CD14-positive monocyte (primary cell): Measurements from ENCODE around the gene HDAC10. TPM values are rescaled to one million over a fixed set of nuclear protein-coding genes. Genes with fewer than 3 reads are reported as not detected.
"Not testable (repeated sequence)": the region's sequence is repeated elsewhere in the genome, so short reads cannot be mapped to it uniquely, and the experiment has no call there.

Experiments used
- DNase-seq, 3 donors: peaks; one replicate each; pipeline ENCODE4 v3.0.0-alpha.2; 2011 to 2022
- H2AFZ ChIP-seq: 2 replicates; pipeline ENCODE4 v1.6.0; 2012; ENCODE audit warnings: mild to moderate bottlenecking, low read depth, low read length, inconsistent platforms; ENCODE audit not compliant: insufficient read depth, poor library complexity, severe bottlenecking
- H3K27ac ChIP-seq, 2 donors: 1 replicate in 1 of 2; 2 replicates in 1 of 2; pipeline ENCODE4 v1.5.1; 2012 to 2013; ENCODE audit warnings: low read length in 2 of 2, control low read depth in 1 of 2, inconsistent platforms in 1 of 2, low read depth in 1 of 2, mild to moderate bottlenecking in 1 of 2
- H3K27me3 ChIP-seq, 2 donors: one replicate each; pipeline versions ENCODE4 v1.6.0 to v1.6.1; 2011 to 2013; ENCODE audit warnings: low read length in 2 of 2; ENCODE audit not compliant: control insufficient read depth in 2 of 2, insufficient read depth in 2 of 2
- H3K36me3 ChIP-seq, 2 donors: replicated peaks in 1 of 2; 1 replicate in 1 of 2; 2 replicates in 1 of 2; pipeline versions ENCODE4 v1.5.1 to v1.6.1; 2012 to 2013; ENCODE audit warnings: low read length in 2 of 2, control low read depth in 1 of 2, inconsistent platforms in 1 of 2, mild to moderate bottlenecking in 1 of 2; ENCODE audit not compliant: insufficient read depth in 2 of 2, control insufficient read depth in 1 of 2
- H3K4me1 ChIP-seq, 2 donors: 1 replicate in 1 of 2; 2 replicates in 1 of 2; pipeline versions ENCODE4 v1.5.1 to v1.6.1; 2012 to 2013; ENCODE audit warnings: low read length in 2 of 2, control low read depth in 1 of 2, inconsistent platforms in 1 of 2, mild to moderate bottlenecking in 1 of 2, moderate library complexity in 1 of 2; ENCODE audit not compliant: insufficient read depth in 2 of 2, control insufficient read depth in 1 of 2
- H3K4me2 ChIP-seq: replicated peaks from 2 replicates; pipeline ENCODE3; 2012; ENCODE audit warnings: low read length, moderate library complexity, mild to moderate bottlenecking; ENCODE audit not compliant: poor library complexity, severe bottlenecking; ENCODE audit errors: extremely low read depth
- H3K4me3 ChIP-seq, 3 experiments: fragments of 200-600 bp in 1 of 3; sonication (generic) in 1 of 3; replicated peaks in 1 of 3; 1 replicate in 2 of 3; 2 replicates in 1 of 3; pipeline ENCODE4 v1.5.1; 2011 to 2013; ENCODE audit warnings: low read length in 3 of 3, mild to moderate bottlenecking in 3 of 3, control low read depth in 2 of 3, low read depth in 2 of 3, inconsistent platforms in 1 of 3, moderate library complexity in 1 of 3
- H3K79me2 ChIP-seq: 2 replicates; pipeline ENCODE4 v1.6.0; 2012; ENCODE audit warnings: mild to moderate bottlenecking, control low read depth, inconsistent platforms, low read length, moderate library complexity; ENCODE audit not compliant: insufficient read depth
- H3K9ac ChIP-seq: 2 replicates; pipeline ENCODE4 v1.6.0; 2017; ENCODE audit warnings: low read length, mild to moderate bottlenecking; ENCODE audit not compliant: insufficient read depth, poor library complexity, severe bottlenecking
- H3K9me3 ChIP-seq, 2 donors: replicated peaks in 1 of 2; 1 replicate in 1 of 2; 2 replicates in 1 of 2; pipeline versions ENCODE4 v1.5.1 to v1.6.1; 2012 to 2013; ENCODE audit warnings: low read length in 2 of 2, control low read depth in 1 of 2; ENCODE audit not compliant: control insufficient read depth in 1 of 2, insufficient read depth in 1 of 2
- H4K20me1 ChIP-seq: 2 replicates; pipeline ENCODE4 v1.6.0; 2012; ENCODE audit warnings: mild to moderate bottlenecking, low read length, control low read depth, moderate library complexity; ENCODE audit not compliant: insufficient read depth
- H3K27ac Mint-ChIP-seq, 7 donors: one replicate each; pipeline ENCODE4 v1.8.0; 2020; ENCODE audit warnings: mild to moderate bottlenecking in 7 of 7, mixed read lengths in 7 of 7, moderate library complexity in 6 of 7, inconsistent platforms in 2 of 7
- H3K27me3 Mint-ChIP-seq, 3 donors: one replicate each; pipeline ENCODE4 v1.8.0; 2021 to 2022; ENCODE audit warnings: low read depth in 3 of 3, mild to moderate bottlenecking in 3 of 3, mixed read lengths in 3 of 3, moderate library complexity in 3 of 3, inconsistent platforms in 1 of 3
- H3K36me3 Mint-ChIP-seq, 2 donors: one replicate each; pipeline ENCODE4 v1.8.0; 2020; ENCODE audit warnings: mixed read lengths in 2 of 2, inconsistent platforms in 1 of 2, mild to moderate bottlenecking in 1 of 2
- H3K4me1 Mint-ChIP-seq: one replicate; pipeline ENCODE4 v1.8.0; 2020; ENCODE audit warnings: mild to moderate bottlenecking, mixed read lengths
- H3K4me3 Mint-ChIP-seq, 2 donors: one replicate each; pipeline ENCODE4 v1.8.0; 2020; ENCODE audit warnings: mild to moderate bottlenecking in 2 of 2, mixed read lengths in 2 of 2, moderate library complexity in 1 of 2
- H3K9me3 Mint-ChIP-seq, 7 donors: one replicate each; pipeline ENCODE4 v1.8.0; 2020 to 2022; ENCODE audit warnings: mixed read lengths in 7 of 7, mild to moderate bottlenecking in 6 of 7, moderate library complexity in 6 of 7, inconsistent platforms in 2 of 7
- CTCF ChIP-seq: fragments of 200-600 bp; IDR thresholded peaks from one replicate; pipeline ENCODE4 v1.8.0; 2022; ENCODE audit warnings: antibody characterized with exemption, mild to moderate bottlenecking
- WGBS: methylation state at CpG from one replicate; pipeline ENCODE4 v1.1.5; 2013; ENCODE audit warnings: missing lambda C conversion rate; ENCODE audit not compliant: insufficient coverage; 5-methylcytosine and 5-hydroxymethylcytosine counted together
- intact Hi-C, 2 donors: fragments of 100-400 bp; cut with micrococcal nuclease; formaldehyde crosslinking; loops; one replicate each; pipeline versions ENCODE4 v1.15.0 to v1.15.1; 2023
- polyA plus RNA-seq, 3 donors: library from polyadenylated mRNA; depleted of rRNA in 1 of 3; unstranded in 2 of 3; stranded (reverse) in 1 of 3; fragments of 300-500 nt in 2 of 3; fragments of >200 nt in 1 of 3; fragmentation: Illumina TruSeq in 2 of 3; gene quantifications; 1 replicate in 2 of 3; 2 replicates in 1 of 3; pipeline ENCODE4 v1.2.3, GENCODE V29; 2012 to 2021

Gene HDAC10
- polyA plus RNA-seq, 3 donors: 9.2 to 148 (median 13.7) TPM

GRCh38 chr22:50273352-50273751 lies 22.3 kb upstream of the HDAC10 start:
- H3K4me2 ChIP-seq, DNase-seq, H3K27ac ChIP-seq, intact Hi-C loops, H3K79me2 ChIP-seq, H3K4me3 Mint-ChIP-seq, H3K9me3 ChIP-seq, H3K27ac Mint-ChIP-seq, H2AFZ ChIP-seq, H3K9ac ChIP-seq, H3K4me3 ChIP-seq: not testable (repeated sequence)
- Histone ChIP-seq H3K27me3 (peaks cover 20 to 36% of the 10 kb centered on the region in 2 donors), H3K4me1 (peaks cover 25 to 38% of the 10 kb centered on the region in 2 donors), H4K20me1 (peaks cover 87% of the 10 kb centered on the region), H3K36me3 (peaks cover 38 to 40% of the 10 kb centered on the region in 2 donors)
- H3K27me3 Mint-ChIP-seq: peaks cover 27 to 48% (median 38%) of the 10 kb centered on the region in 3 donors
- H3K9me3 Mint-ChIP-seq: peaks cover 0 to 14% (median 0%) of the 10 kb centered on the region in 7 donors
- peaks cover 30 to 49% of the 10 kb centered on the region in 2 donors for H3K36me3 Mint-ChIP-seq
- TF ChIP-seq CTCF: peak; percentile 18
- peaks cover 23% of the 10 kb centered on the region for H3K4me1 Mint-ChIP-seq
- no CpG with 5 or more reads among the region's 11 CpGs for WGBS

- no peak overlapping the region for H3K9ac ChIP-seq
- intact Hi-C loops: no loop called here
- H3K27ac ChIP-seq: no peak overlapping the region
- peaks cover 81% of the 10 kb centered on the region for H4K20me1 ChIP-seq
- H2AFZ ChIP-seq: no peak overlapping the region
- Mint-ChIP-seq H3K27me3 (peaks cover 33 to 59% (median 42%) of the 10 kb centered on the region in 3 donors), H3K4me3 (peak overlapping the region in 1 of 2 donors; percentile 62), H3K9me3 (peaks cover 0 to 21% (median 2%) of the 10 kb centered on the region in 7 donors), H3K27ac (no peak overlapping the region), H3K4me1 (peaks cover 23% of the 10 kb centered on the region), H3K36me3 (peaks cover 23 to 37% of the 10 kb centered on the region in 2 donors)
- peaks cover 27 to 29% of the 10 kb centered on the region in 2 donors for H3K36me3 ChIP-seq
- no peak for TF ChIP-seq CTCF
- H3K9me3 ChIP-seq: peaks cover 3 to 10% of the 10 kb centered on the region in 2 donors
- H3K4me3 ChIP-seq: no peak overlapping the region
- H3K27me3 ChIP-seq: peaks cover 25 to 42% of the 10 kb centered on the region in 2 donors
- H3K79me2 ChIP-seq: no peaks in the 10 kb centered on the region
- 57% methylated on average over 21 of the region's 26 CpGs for WGBS
- H3K4me2 ChIP-seq: peak overlapping the region; percentile 80
- H3K4me1 ChIP-seq: peaks cover 25 to 38% of the 10 kb centered on the region in 2 donors
- no peak for DNase-seq
Measured at GRCh38 chr22:50272044-50272802, 21.2 kb upstream of the HDAC10 start.
